GM21367 (cell line): ENCODE results near the gene ANKS1A.

Experiments used
- ATAC-seq: cut with Tn5 transposase; IDR thresholded peaks from one replicate; pipeline ENCODE4 v1.9.1; 2021; ENCODE audit not compliant: unreplicated experiment

ANKS1A gene

DNA sequence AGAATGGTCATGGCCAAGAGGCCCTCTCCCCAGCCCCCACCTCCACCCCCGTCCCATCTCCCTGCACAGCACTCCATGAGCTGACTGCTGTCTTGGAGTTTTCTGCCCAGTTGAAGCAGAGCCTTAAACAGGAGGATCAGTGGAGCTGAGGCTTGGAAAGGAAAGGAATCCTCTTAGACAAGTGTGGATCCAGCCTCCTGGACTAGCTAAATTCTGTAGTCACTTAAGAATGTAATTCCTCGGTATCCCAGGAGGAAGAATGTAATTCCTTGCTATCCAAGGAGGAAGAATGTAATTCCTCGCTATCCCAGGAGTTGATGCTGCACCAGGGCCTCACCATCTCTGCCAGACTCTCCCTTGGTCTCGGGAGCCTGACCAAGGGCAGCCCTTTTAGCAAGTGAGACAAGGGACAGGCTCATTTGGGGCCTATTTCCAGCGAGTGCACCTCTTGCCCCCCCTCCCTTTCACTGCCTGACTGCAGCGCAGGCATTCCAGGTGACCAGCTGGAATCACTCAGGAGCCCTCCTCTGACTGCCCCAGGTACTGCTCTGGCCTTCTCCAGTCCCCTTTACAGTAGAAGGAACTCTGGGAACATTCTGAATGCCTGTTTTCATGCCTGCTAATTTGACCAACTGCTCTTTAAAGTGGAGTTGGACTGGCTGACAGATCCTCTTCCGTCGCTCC is 175.8 kb downstream of the ANKS1A start:
- ATAC-seq, result no peak

DNA sequence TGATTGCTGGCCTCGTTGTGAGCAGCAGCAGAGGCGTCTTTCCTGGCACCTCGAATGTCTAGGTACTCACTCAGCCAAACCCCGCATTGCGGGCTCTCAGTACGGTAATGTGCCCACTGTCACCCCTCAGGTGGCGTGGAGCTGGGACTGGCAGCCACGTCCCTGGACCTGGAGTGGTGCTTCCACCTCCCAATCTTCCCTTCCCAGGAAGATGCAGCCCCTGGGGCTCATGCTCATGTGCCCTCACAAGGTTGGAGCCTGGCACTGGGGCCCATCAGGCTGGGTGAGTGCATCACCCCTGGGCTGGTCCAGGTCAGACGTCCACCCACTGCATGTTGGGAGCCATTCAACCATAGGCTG is 176.4 kb downstream of the ANKS1A start:
- no peak for ATAC-seq

DNA sequence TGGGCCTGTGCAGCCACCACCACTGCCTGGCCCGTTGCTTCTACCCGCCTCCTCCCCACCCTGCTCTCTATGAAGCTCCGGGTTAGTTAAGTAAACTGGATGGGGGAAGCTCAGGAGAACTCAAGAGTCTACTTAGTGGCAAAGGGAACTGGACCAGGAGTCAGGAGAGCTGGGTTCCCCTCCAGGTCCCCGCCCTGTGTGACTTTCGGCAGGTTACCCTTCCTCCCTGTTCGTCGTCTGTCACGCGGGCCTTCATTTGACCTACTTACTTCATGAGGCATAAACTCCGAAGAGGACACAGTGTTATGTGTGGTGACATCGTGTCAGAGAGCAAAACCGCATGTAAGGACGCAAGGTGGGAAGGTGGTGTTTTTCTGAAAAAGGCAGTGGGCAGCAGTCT is 176.8 kb downstream of the ANKS1A start:
- ATAC-seq, result no peak

DNA sequence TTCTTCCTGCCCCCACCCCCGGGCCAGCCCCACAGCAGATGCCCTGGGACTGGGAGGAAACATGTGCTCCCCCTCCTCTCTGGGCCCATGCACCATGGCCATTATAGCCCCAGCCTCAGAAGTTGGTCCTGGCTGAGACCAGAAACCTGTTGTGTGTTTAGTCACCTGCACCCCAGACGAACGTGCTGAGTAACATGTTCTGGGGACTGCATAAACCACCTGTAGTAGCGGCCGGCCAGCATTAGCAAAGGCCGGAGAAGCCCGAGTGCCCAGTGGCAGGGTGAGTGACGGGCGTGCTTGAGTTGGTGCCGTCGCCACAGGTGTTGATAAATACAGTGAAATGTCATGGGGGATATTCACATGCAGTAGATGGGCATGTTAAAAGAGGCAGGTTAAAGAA is 178.2 kb downstream of the ANKS1A start:
- ATAC-seq, result no peak

DNA sequence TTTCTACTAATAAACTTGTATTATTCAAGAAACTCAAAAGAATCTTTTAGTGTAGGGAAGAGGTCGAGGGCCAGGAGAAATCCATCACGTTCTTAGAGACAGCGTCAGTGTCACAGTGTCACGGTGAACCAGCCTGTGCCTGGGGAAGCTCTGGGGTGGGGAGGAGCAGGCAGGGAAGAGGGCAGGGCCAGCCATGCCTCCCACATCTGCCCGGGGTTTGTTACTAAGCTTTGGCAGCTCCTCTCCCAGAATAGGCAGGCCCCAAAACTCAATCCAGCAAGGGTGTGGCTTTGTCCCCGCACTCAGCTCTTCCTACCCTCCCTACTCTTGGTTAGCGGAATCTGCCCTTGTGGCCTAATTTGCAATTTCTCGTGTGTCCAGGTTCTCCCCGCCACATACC is 179.2 kb downstream of the ANKS1A start:
- ATAC-seq, result no peak

DNA sequence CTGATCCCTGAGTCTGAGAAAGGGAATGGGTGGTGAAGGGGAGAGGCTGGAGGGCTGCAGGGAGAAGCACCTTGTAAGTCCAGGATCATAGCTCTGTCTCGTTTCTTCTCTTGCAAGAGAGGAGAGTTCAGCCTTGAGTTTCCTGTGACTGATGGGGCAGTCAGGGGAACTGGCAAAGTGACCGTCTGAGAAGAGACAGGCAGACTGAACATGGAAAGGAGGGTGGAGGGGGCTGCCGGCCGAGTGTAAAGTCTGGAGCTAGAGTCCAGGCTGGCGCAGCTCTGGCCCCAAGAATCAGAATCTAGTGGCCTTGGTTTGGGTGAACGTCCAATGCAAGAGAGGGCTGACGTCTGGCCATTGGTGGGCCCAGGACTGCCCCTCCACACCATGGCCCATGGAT is 179.6 kb downstream of the ANKS1A start:
- no peak for ATAC-seq

DNA sequence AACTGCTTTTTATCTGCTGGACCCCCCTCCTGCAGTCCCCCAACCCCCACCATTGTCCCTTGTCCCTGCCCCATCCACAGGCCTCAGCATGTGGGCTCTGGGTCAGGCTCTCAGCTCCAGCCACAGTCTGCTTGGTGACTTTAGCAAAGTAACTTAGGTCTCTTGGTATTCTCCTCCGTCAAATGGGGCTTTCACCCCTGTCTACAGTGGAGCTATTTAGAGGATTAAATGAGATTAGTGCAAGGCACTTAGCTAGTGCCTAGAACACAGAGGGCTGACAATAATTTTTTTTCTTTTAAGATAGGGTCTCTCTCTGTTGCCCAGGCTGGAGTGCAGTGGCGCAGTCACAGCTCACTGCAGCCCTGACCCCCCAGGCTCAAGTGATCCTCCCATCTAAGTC is 180.2 kb downstream of the ANKS1A start:
- ATAC-seq, result no peak

DNA sequence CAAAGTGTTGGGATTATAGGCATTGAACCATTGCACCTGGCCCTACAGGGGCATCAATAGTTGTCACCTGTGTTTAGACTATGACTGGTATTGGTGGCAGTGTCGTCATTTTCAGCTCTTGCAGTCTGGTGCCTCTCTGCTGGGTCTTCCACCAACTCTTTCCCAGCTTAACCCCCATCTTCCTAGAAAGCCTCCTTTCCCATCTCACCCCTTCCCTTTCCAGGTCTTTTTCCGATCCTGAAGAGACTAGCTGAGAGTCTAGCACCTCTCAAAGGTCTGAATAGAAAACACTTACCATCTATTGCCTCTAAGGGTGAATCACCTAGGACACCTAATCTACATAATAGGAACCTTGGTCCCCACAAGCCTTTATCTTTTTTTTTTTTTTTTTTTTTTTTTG is 181.1 kb downstream of the ANKS1A start:
- no peak for ATAC-seq

DNA sequence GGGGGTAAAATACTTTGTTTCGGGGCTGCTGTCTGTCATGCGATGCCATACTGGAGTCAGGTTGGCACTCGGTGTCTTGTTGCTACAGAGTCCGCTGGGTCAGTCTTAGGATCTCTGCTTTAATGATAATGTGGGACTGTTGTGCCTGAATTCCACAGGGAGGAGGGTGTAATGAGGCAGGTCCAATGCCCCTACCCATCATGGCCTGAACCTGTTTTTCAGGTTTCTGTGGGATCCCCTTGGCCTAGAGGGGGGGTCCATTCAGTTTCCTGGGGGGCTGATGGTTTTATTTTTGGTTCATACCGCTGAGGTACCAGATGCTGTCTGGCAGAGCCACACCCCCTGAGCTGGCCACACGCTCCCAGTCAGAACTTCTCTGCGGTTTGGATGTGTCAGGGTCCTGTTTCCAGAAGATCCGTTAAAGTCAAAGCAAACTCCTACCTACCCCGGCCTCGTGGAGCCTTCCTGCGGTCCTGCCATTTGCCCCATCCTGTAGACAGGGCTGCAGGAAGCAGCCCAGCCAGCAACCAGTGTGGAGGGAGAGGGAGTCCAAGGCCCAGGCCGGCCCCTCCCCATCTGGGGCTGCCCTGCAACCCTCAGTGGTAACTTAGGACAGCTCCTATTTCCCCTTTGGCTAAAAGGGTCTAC is 182.4 kb downstream of the ANKS1A start:
- ATAC-seq, result no peak

DNA sequence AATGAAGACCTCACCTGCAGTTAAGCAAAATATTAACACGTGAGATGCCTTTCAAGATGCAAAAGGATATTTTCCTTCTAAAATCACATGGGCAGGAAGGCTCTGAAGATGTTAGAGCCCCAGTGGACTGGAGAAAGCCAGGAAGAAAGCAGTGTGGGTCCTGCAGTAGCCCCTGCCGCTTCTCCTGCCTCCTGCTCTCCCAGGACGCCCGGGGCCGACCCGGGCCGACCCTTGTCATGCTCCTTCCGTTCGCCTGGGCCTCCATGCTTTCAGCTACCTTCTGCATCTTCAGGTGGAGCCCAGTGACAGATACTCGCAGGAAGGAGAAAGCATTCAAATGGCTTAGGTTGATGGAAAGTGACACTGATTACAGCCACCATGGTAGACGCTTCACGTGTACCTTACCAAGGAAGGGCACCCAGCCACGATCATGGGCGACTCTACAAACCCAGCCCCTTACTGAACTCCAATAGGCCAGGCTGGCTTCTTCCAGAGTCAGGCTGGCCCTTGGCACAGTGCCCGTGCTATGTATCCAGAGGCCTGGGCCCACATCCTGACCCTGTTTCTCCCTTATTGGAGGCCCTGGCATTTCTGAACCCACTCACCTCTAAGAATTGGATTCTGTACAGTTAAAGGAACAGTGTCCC is 183.1 kb downstream of the ANKS1A start:
- ATAC-seq, result no peak

DNA sequence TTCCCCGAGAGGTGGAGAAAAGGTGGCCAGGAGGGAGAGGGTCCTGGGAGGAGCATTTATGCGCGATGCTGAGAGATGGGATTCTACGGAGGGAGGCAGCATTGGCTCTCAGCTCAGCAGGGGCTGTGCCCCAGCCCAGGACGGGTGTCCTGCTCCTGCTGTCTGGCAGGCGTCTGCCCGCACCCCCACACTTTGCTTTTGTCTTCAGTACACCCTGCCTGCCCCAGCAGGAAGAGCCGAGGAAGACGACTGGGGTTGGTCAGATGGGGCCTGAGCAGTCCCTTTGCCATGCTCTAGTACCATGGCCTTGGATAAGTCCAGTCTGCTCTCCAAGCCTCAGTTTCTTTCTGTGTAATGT is 183.6 kb downstream of the ANKS1A start:
- no peak for ATAC-seq

DNA sequence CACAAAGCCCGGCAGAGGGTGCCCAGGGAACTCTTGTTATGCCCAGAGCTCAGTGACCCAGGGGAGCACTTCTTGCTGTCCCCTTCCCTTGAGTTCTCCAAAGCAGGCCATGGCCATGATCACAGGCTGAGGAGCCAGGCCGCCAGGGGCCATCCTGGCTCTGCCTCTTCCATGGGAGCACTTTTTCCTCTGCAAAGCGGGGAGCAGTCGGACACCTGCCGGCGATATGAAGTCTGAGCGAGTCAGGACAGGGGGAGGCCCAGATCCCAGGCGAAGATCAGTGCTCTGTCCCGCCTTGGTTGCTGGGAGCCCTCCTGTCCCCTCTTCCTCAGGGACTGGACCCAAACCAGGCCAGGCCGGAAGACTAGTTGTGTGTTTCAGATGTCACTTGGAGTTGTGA is 184.2 kb downstream of the ANKS1A start:
- no peak for ATAC-seq

DNA sequence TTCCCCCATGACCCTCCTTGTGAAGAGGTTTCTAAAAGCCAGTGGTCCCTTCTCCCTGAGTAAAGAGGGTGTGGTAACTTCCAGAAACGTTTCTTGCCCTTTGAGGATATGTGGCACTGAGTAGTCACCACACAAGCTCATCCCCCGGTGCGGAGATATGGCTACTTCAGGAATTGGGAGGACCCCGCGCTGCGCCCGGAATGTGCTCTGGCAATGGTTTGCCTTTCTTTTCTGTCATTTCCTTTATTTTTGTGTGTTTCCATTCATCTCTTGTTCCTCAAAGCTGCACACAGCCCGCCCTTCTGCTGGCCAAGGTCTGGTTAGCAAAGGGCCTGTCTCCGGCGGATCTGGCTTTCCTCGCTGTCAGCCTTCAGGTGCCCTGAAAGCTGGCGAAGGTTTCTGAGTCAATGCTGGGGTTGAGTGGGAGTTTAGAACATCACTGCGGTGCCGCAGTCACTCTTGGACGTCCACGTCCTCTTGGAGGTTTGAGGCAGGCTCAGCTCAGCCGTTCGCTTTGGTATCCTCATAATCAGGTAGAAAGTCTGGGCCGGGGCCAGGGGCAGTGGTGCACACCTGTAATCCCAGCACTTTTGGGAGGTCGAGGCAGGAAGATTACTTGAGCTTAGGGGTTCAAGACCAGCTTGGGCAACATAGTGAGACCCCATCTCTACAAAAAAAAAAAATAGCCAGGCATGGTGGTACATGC is 184.9 kb downstream of the ANKS1A start:
- no peak for ATAC-seq

DNA sequence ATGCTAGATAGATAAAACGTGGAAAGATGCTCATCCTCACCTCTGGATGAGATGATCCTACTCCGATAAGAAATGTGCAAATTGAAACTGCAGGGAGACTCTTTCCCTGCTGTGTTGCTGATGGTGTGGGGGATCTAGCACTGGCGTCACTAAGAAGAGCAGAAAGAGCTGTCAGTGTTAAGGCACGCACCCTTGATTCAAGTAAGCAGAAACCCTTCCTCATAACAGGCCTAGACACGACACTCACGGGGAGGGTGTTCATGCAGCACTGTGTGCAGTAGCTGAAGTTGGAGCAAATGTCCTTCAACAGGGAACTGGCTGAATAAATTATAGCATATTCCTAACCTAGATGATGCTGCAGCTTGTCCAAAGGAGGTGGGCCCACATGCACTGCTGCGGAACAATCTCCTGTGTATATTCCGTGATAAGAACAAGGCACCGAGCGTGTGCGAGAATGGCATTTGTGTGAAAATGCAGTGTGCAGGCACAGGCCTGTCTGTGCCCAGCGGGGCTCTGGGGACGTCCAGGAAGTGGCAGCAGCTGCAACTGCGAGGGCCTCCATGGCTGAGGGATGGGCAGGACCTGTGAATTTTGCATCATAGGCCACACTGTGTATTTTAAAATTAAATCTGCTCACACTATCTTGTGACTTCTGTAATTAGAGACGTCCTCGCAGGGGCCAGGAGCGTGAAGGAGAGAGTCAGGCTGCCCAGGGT is 188.1 kb downstream of the ANKS1A start:
- no peak for ATAC-seq

DNA sequence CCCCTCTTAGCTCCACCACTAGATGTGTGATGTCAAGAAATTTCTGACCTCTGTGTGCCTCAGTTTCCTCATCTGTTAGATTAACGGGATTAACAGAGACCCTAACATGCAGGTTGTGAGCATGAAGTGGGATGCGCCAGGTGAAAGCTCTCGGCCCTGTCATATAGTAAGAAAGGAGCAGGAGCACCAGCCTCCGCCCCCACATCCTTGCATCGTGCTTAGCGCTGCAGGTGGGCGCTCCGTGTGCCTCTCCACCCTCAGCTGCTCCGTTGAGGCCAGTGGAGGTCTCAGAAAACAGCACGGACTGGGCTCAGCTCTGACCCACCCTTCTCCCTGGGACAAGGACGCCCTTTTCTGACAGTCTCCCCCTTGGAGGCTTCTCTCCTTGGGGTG is 188.7 kb downstream of the ANKS1A start:
- no peak for ATAC-seq

DNA sequence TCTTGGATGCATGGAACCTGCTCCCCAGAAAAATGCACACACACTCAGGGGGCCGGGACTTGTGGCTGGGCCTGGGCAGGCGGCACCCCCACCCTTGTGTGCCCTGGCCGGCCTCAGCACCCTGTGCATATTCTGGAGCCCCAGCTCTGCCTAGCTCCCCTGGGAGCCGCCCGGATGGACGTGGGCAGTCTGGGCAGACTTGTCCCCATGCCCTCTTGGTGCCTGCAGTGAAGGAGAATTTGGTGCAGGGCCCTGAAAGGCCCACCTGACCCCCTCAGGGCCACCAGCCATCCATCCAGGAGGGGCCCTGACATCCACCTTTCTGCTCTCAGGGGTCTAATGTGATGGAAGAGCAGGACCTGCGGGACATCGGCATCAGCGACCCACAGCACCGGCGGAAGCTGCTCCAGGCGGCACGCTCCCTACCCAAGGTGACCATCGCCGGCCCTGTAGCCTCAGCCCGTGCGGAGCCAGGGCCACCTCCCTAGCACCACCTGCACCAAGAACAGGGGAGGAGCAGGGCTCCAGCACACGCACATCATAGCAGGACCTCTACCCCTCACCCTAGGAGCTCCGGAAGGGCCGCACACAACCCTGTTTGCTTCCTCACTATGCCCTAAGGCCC is 189.3 kb downstream of the ANKS1A start:
- ATAC-seq, result no peak

DNA sequence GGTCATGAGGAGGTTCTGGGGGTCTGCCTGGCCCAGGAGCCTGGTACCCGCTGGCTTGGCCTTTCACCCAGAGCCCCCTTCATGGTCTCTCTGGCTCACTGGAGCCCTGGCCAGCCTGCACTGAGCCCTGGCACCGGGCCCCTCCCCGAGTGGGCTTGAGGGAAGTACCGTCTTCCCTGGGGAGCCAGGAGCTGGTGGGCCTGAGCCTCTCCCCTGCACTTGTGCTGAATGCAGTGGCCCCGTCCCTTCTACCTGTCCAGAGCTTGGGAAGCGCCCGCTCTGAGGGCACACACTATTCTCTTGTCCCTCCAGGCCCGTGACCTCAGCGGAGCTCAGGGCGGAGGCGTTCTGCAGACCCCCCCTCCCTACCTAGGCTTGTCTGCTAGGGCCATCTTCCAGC is 189.8 kb downstream of the ANKS1A start:
- ATAC-seq, result no peak

DNA sequence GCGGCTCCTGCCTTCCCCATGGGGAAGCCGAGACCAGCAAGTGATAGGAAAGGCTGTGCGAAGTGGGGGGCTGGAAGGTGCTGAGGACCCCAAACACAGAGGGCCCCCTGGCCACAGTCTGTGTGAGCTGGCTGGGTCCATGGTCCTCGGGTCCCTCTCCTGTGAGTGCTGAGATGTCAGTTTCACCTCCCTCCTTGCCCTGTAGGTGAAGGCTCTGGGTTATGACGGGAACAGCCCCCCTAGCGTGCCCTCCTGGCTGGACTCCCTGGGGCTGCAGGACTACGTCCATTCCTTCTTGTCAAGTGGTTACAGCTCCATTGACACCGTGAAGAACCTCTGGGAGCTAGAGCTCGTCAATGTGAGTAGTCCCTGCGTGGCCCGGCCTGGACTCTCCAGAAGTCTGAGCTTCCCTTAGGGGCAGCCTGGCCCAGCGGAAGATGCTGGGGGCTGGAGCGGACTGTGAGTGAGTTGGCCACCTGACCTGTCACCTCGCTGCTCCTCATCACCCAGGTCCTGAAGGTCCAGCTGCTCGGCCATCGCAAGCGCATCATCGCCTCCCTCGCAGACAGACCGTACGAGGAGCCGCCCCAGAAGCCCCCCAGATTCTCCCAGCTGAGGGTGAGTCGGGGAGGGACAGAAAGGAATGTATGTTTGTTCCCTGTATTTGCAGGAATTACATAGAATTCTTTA is 190.4 kb downstream of the ANKS1A start:
- no peak for ATAC-seq

DNA sequence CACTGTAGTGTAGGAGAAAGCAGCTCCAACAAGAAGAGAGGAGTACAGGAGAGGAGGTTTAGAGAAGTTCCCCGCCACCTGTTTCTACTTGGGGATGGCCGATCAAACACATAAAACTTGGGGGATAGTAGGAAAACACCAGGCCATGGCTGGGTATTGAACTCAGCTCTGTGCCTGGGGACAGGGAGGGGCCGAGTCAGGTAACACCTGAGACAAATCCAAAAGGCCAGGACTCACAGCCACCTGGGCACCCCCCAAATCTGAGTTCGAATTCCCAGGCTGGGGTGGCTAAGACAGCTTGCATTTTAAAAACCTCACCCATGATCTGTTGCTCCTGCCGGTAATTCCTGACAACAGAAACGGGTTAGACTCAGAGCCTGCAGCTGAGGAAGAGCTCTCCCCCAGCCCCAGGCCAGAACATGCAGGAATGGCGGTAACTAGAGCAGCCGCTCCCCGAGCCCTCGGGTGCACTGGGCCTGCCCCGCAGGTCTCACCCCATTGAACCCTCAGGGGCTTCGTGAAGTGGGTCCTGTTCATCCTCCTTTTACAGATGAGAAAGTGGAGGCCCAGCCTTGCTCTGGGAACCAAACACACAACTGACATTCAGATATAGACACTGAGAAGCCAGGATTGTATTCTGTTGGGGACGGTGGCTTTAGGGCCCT is 191.1 kb downstream of the ANKS1A start:
- no peak for ATAC-seq
